GM19023 (cell line): Measurements from ENCODE around the gene EME2.

ENCODE experiments used
- ATAC-seq: cut with Tn5 transposase; IDR thresholded peaks from one replicate; pipeline ENCODE4 v1.9.1; 2021; ENCODE audit warnings: mild to moderate bottlenecking, moderate library complexity; ENCODE audit not compliant: unreplicated experiment

Gene EME2

DNA sequence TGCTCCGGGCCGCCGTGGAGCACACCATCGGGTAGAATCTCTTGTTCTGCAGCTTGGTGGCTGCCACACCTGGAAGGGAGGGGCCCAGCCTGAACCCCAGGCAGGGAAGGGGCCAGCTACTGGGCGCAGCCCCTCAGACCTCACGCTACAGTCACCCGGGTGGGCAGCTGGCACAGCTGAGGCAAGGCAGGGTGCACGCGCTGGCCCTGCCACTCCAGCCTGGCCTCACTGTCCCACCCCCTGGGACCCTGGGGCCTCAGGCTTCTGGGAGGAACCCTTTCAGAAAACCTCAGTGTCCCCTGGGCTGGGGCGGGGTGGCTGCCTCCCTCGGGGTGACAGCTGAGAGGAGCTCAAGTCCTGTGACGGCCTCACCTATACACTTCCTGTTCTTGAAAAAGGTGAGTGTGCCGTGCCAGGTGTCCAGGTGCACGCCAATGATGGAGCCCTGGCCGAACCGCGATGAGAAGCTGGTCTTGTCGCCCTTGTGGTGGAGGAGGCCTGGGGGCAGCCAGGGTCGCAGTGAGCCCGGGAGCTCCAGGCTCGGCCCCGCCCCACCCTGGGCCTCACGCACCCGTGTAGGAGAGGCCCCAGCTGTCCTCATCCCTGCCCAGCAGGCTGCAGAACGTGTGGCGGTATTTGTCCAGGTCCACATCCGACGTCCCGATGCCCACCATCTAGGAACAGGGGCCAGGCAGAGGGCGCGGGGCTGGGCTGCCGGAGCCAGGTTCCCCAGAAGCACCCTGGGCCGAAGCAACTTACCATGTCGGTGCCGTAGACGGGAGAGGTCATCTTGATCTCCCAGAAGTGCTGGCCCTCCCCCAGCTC, 5.0 kb downstream of the EME2 start:
- ATAC-seq, result no peak

DNA sequence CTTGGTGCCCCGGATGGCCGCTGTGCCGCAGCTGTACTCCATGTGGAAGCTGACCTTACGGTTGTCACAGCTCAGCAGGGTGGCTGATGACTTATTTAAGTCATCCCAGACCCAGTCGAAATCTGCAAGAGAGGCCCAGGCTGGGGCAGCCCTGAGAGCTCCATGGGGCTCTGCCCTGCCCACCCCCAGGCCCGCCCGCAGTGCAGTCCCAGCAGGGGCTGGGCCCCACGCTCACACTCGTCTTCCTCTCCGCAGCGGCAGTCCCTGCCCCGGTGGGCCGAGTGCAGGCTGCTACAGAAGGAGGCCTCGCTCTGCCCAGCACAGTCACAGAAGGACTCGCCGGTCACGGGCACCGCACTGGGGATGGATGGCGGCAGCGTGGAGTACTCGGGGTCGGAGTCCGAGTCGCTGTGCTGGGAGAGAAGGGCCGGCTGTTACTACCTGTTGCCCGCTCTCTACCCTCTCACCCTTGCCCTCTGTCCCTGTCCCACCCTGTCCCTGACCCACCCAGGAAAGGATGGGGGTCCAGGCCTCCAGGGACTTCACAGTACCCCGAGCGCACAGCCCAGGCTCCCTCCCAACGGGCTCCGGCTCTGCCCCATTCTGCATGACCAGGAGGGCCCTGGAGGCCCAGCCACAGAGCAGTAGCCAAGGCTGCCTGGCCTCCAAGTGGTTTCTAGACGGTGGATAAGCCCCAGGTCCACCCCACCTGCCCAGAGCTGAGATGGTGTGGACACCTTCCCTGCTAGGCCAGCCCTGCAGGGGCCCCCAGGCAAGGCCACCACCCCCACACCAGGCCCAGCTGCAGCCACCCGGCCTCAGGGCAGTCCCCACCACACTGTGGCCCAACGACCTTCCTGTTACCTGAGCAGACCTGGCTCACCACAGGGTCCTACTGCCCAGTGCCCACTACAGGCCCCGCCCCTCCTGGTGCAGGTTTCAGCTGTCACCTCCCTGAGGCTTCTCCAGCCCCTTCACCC, 5.9 kb downstream of the EME2 start:
- no peak for ATAC-seq

DNA sequence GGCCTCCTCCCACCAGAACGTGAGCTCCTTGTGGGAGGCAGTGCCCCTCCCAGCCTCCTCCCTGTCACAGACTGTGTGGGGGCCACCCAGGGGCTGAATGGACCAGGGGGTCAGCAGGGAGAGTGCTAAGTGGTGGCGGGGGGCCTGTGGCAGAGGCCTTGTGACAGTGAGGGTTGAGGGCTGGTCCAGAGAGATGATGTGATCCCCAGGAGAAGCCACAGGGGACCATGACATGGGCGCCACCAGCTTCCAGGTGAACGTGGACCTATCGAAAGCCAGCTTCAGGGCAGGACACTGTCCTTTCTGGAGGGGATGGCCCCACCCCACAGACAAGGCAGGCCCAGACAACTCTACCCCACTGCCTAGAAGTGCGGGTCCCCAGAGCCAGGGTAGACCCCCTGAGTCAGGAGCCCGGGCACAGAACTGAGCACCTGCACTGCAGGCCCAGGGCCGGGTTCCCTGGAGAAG, 6.7 kb downstream of the EME2 start:
- no peak for ATAC-seq

DNA sequence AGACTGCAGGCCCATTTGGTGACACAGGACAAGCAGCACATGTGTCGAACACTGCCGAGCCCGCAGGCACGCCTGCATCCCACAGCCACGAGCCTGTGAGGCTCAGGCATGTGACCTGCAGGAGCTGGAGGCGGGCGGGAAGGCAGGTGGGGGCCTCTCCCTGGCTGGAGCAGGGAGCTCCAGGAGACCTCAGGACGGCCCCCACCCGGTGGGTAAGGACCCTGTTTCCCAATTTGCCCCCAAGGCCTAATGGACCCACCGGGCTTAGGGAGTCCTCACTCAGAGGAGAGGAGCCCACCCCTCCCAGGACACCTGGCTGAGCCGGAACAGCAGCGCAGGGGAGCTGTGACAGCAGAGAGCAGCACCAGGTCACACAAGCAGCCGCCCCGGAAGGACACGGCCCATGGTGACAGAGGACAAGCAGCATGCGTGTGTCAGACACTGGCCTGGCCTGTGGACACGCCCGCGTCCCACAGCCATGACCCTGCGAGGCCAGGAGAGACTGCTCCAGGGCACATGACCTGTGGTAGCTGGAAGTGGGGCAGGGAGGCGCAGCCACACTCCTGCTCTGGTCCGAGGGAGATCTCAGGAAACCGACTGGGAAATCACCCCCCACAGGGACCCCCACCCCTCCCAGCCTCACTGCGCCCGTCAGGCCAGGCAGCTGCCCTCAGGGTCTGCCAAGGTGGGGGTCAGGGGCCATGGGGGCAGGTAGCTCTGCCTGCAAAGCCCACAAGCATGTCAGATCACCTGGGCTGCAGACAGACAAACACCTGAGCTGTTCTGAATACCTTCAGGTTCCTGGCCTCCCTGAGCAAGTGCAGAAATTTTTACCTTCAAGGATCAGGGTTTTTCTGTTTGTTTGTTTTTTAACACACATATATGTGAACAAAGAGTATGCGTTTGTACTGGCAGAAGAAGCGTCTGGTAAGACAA, 7.4 kb downstream of the EME2 start:
- no peak for ATAC-seq

DNA sequence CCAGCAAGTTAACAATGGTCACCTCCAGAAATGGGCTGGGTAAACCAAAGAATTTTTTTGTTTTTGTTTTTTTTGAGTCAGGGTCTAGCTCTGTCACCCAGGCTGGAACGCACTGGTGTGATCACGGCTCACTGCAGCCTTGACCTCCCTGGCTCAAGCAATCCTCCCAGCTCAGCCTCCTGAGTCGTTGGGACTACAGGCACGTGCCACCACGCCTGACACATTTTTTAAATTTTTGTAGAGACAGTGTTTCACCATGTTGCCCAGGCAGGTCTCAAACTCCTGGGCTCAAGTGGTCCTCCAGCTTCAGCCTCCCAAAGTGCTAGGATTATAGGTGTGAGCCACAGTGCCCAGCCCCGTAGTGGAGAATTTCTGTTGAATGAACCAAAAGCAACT, 8.1 kb downstream of the EME2 start:
- no peak for ATAC-seq

GRCh38 chr16:1781254-1781653, 8.6 kb downstream of the EME2 start:
- ATAC-seq, result no peak

DNA sequence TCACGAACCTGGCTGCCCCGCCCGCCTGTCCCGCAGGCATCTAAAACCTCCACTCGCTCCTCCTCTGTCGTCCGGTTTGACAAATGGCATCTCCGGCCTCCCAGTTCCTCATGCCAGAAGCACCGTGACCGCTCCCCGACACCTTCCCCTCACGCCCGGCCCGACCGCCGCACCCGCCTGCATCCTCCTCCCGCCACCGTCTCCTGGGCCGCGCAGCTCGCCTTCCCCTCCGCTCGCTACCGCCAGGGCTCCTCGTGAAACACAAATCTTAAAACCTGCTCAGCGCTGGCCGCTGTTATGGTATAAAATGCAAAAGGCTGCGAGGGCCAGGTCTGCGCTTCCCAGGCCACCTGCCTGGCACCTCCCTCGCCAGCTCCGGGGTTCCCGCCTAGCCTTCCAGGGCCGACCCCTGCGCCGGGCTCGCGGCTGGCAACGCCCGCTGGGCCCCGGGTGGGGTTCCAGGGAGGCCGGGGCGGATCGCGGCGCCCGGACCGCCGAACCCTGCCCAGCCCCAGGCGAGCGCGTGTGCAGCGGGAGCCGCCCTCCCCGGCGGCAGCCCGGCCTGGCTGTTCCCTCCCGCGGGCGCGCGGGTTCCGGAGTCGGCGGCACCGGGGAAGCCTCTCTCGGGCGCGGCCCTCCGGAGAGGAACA, 9.3 kb downstream of the EME2 start:
- peak; percentile 2 for ATAC-seq

GRCh38 chr16:1782408-1783264, 10.0 kb downstream of the EME2 start, which contains the start of the genes NUBP2 and SPSB3:
Gene NUBP2, plus strand, starts transcription at chr16:1782960. Its CDS starts 61 bp downstream, at chr16:1783021.
Gene SPSB3, minus strand, starts transcription at chr16:1782571. Its CDS starts 1,088 bp downstream, at chr16:1781483.
- ATAC-seq, result peak; percentile 84

DNA sequence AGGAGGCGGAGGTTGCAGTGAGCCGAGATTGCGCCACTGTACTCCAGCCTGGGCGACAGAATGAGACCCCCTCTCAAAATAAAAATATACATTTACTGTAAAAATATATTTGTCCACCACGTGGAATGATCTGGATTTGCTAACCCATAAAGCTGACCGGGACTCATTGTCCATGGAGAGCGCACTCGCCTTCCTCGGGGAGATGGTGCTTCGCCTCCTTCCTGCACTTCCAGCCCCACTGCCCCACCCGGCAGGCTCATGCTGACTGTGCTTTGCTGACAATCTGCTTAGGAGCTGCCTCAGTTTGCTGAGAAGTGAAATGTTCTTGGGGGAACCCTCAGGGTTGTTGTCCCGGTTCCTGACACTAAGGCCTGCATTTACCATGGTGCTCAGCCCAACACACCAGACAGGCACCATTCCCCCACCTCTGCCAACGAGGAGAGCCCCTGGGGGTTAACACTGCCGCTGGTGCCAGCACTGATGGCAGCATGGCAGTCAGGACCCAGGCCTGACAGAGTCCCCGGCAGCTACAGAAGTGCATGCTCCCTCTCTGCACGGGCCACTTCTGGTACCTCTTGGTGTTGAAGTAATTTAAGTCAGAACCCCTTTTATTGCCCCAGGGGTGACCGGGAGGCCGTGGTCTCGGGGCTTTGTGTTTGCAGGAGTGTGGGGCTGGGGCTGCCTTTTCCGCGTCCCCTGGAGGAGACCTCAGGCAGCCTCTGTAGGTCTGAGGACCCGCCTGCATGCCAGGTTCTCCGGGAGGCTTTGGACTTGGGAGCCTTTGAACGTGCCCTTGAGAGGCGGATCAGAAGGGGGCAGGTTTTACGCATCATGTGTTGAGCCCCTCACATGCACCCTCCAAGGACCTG, 12.6 kb downstream of the EME2 start:
- no peak for ATAC-seq

- ATAC-seq, result no peak
Measured at GRCh38 chr16:1785846-1786170, 13.2 kb downstream of the EME2 start.

GRCh38 chr16:1786242-1787055, 13.8 kb downstream of the EME2 start:
- no peak for ATAC-seq

GRCh38 chr16:1787056-1787321, 14.4 kb downstream of the EME2 start:
- no peak for ATAC-seq

- ATAC-seq, result no peak
Measured at GRCh38 chr16:1787322-1788094, 14.9 kb downstream of the EME2 start.

DNA sequence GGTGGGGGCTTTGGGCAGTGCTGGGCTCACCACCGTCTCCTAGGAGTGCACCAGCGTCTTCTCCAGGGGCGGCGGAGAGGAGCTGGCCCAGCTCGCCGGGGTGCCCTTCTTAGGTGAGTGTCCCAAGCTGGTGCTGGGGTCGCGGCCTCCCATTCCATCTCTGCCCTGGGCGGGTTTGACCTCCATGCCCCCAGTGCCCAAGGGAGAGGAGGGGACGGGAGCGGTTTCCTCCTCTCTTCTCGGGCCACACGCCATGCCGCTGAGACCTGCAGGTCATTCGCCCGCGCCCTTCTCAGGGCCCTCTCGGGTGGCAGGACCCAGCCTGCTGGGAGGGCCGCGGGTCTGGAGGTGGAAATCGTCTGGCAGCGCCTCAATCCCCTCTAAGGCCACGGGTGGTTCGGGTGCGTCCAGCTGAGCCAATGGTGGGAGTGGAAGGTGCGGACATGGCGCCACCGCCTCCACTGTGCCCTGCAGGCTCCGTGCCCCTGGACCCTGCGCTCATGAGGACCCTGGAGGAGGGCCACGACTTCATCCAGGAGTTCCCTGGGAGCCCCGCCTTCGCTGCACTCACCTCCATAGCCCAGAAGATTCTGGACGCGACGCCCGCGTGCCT, 15.6 kb downstream of the EME2 start:
- ATAC-seq, result no peak

GRCh38 chr16:1788708-1789100, 16.1 kb downstream of the EME2 start:
- no peak for ATAC-seq

- ATAC-seq, result no peak
Measured at GRCh38 chr16:1789643-1790045, 17.0 kb downstream of the EME2 start.

DNA sequence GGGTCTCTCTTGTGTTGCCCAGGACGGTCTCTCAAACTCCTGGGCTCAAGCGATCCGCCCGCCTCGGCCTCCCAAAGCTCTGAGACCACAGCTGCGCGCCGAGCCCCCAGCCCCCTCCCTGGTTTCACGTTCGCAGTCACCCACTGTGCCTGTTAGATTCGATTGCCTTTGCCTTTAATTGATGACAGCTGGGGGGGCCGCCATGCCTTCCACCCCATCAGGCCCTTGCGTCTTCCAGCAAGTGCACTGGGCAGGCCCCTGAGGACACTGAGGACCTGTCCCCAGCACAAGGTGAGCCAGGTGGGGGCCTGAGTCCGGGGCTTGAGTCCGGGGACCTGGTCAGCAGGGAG, 17.6 kb downstream of the EME2 start:
- ATAC-seq, result no peak
